GM18519 (cell line): ENCODE measurements around the gene TOMM5.
"Not testable (repeated sequence)": the region's sequence is repeated elsewhere in the genome, so short reads cannot be mapped to it uniquely, and the experiment has no call there.

Experiments used
- ATAC-seq: cut with Tn5 transposase; IDR thresholded peaks from one replicate; pipeline ENCODE4 v1.9.1; 2021; ENCODE audit warnings: mild to moderate bottlenecking, moderate library complexity; ENCODE audit not compliant: unreplicated experiment, low FRiP score

Gene TOMM5

GRCh38 chr9:37617161-37617560 lies 24.8 kb upstream of the TOMM5 start:
- no peak for ATAC-seq

GRCh38 chr9:37611961-37612360 lies 19.6 kb upstream of the TOMM5 start:
- ATAC-seq: no peak

DNA sequence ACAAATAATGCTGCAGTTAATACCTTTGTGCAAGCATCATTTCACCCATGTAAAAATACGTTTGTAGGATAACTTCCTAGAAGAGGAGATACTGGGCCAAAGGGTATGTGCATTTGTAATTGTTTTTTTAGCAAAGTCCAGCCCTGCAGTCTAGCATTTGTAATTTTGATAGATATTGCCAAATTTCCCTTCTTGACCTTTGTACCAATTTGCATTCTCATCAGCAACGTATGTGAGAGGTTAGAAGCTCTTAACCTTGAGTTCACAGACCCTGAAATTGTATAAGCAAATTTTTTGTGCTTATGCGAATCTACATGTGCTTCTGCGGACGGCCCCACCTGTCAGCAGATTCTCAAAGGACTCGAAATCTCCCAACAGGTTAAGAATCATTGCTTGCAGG lies 18.6 kb upstream of the TOMM5 start:
- ATAC-seq: no peak

GRCh38 chr9:37609735-37610397 lies 17.5 kb upstream of the TOMM5 start:
- no peak for ATAC-seq

DNA sequence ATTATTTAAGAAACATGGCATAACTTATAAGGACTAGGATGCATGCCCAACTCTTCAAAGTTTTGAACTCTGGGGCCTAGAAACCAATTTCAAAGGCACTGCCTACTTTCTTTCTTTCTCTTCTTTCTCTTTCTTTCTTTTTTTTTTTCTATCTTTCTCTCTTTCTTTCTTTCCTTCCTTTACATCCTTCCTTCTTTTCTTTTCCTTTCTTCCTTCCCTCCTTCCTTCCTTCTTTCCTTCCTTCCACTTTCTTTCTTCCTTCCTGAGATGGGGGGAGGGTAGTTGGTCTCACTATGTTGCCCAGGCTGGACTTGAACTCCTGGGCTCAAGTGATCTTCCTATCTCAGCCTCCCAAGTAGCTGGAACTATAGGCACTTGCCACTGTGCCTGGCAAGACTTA lies 15.9 kb upstream of the TOMM5 start:
- no peak for ATAC-seq

- ATAC-seq: no peak
Measured at GRCh38 chr9:37604296-37604695, 11.9 kb upstream of the TOMM5 start.

GRCh38 chr9:37602817-37603216 lies 10.4 kb upstream of the TOMM5 start:
- ATAC-seq: no peak

- ATAC-seq: not testable (repeated sequence)
Measured at GRCh38 chr9:37602061-37602460, 9.7 kb upstream of the TOMM5 start.

DNA sequence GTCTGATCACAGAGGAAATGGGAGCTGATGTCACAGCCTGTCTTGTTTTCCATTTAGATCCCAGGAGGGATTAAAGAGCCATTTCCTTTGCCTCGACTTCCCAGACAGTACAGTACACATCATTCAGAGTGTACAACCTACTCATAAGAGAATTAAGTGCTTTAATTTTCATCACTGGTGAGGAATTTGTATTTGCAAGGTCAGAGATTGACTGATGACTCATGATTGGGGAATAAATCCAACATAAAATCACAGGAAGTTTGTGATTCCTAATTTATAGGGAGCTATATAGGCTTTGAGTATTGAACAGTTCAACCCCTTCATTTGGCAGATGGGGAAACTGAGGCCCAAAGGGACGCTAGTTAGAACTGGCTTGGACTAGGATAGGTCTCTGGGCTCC lies 4.1 kb upstream of the TOMM5 start:
- ATAC-seq: no peak

DNA sequence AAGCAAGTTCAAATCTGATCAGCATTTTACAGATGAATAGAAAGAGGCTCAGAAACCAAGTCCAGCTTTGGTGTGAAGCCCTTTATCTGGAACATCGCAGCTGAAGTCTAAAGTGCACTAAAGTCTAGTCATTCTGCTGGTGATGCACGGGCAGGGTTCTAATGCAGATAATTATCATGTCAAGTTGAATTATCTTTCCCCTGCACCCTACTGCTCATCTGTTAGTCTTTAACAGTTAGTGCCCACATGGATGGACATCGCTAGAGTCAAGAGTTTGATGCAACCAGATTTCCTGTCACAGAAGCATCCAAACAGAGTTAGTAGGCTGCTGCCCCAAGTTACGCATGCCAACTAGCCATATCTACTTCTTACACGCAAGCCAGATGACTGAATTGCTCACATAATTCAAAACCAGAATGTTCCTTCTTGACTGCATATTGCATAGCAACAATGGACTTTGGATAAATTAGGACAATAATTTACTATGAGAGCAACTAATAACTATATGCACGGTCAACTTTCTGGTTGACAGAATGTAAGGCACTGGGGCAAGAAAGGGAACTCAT lies 1.6 kb upstream of the TOMM5 start:
- no peak for ATAC-seq

DNA sequence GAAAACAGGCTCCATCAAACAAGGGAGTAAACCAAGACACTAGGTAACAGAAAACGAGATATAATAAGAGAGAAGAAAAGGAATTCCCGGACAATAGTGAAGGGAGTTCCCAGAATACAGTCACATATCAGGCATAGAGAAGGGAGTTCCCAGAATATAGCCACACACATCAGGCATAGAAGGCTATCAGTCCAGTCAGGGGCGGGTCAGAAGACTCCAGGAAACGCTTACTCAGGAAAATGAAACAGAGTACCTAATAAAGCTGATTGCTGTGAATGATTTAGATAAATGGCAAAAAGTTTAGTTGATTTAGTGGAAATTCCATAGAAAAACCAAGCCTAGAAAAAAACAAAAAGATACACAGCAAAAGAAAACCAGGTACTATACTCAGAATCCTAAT lies 4.9 kb downstream of the TOMM5 start:
- ATAC-seq: no peak

DNA sequence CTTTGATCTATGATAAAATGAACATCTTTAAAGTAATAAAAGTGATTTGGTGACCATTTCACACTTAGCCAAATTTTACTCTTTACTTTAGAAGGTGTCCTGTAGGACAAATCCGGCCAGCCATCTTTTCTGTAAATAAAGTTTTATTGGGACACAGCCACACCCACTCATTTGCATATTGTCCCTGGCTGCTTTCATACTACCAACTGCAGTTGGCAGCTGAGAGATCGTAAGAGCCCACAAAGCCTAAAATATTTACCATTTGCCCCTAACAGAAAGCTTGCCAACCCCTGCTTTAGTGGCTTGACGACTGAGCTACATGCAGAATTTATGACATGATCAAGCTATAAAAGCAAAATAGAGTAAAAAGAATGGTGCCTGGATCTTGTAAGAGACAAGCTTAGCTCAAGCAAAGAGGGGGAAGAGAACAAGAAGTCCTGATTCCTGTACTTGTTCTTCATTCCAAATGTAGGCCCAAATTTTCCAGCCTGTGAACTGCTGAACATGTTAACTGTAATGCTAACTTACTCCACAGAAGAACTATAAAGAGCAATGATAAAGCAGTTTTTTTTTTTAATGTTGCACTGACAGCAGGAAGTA lies 8.8 kb downstream of the TOMM5 start:
- no peak for ATAC-seq

DNA sequence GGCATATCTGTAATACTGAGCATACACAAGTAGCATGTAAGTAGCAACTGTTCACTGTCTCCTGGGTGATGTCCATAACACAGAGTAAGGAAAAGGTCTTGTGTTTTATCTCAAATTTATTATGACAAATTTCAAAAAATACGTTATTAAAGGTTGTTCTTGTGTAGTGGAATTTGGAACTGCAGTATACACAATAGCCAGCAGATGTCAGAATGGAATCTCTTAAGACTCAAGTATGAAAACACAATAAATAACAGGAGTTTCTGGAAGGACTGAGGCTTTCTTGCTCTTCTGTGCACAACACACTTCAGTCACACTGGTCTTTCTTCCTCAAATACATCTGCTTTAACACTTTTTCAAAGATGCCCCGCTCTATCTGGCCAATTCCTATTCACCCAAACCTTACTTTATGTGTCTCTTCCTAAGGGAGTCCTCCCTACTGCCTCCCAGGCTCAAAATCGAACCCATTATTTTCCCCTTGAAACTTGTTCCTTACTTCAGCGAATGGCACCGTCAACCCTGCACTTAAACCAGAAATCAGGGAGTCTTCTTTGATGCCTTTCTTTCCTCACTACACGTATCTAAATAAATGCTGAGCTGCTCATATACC lies 9.7 kb downstream of the TOMM5 start:
- peak; percentile 55 for ATAC-seq

- ATAC-seq: peak; percentile 44
Measured at GRCh38 chr9:37575921-37576721, 16.3 kb downstream of the TOMM5 start, which contains the start of gene FBXO10. FBXO10 (minus strand) TSS chr9:37576380; CDS start chr9:37541768, 34,612 bp downstream.

DNA sequence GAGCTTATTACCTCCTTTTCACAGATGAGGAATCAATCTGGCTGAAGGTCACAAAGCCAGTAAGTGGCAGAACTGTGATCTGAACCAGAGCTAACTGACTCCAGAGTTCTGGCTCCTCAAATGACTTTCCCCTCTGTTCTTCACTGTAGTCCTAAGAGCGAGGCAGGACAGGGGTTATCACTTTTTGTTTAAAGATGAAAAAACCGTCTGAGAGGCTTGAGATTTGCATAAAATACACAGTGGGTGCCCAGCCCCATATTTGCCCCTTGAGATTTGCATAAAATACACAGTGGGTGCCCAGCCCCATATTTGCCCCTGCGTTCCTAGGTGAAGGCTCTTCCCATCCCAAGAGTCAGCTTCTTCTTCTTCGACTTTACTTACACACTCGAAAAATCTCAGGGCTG lies 16.9 kb downstream of the TOMM5 start:
- ATAC-seq: no peak

DNA sequence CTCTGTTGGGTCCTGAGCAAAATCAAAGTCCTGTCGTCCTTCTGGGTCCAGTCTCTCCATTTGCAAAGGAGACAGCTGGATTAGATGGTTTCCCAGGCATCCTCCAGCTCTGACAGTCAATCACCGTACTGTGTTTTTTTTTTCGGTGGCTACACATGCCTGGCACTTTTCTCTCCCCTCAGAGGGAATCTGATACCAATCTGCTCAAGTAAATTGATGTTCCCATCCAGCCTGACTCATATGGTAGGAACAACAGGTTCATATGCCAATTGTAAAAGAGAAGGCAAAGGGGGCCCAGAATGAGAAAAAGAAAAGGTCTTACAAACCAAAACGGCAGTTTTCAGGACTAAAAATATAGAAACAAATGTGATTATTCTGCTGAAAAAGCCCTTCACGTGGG lies 17.4 kb downstream of the TOMM5 start:
- ATAC-seq: no peak

DNA sequence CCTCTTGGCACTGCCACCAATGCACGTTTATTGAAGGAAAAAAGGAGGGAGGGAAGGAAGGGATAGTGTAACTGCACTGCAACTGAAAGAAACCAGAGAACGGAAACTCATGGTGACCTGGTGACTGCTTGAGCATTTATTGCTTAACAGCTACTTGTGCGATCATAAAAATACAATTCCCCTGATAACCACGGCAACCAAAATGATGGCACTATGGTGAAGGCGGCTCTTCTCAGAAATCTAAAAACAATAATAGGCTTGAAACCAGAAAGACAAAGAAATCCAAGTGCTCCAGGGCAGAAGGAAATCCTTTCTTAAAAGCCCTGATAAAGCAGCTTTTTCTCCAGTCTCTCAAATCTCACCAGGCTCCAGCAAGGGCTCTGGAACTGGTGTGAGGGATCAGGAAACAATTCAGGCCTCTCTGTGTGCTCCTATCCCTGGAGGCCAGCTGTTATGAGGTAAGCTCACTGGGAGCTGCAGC lies 18.1 kb downstream of the TOMM5 start:
- ATAC-seq: no peak

- no peak for ATAC-seq
Measured at GRCh38 chr9:37571282-37571681, 21.1 kb downstream of the TOMM5 start.

GRCh38 chr9:37566716-37567115 lies 25.7 kb downstream of the TOMM5 start:
- ATAC-seq: no peak

DNA sequence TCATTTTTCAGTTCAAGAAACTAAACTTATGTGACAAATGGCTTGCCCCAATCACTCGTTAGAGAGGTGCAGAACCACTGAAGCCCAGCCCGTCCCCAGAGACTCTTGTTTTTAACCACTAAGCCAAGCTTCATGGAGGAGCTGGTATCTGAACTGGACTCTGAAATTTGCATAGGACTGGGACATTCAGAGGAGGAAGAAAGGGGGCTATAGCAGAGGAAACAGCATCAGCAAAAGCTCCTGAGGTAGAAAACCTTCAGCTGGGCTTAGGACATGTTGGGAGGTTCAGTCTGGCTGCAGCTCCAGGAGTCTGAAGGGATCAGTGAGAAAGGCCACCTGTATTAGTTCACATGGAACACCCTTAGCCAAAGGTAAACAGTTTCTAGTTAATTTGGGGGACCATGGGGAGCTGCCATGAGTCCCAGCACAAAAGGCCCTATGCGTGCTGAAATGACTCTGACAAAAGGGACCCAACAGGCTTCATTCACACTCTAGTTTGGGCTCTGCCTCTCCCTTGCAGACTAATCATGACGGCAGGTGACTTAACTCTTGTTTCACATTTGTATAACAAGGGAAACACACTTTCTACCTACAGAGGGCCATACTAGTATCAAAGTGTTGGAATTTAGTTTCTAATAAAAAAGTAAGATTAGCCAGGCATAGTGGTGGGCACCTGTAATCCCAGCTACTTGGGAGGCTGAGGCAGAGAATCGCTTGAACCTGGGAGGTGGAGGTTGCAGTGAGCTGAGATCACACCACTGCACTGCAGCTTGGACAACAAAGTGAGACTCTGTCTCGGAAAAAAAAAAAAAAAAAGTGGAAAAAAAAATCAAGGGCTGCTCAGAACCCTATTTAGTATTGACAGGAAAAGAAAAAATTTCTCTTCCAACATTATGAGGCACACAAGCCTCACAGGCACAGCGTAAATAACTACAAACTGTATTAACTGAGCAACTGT lies 26.5 kb downstream of the TOMM5 start:
- ATAC-seq: peak; percentile 60
